Measurements from ENCODE around the gene SFT2D2. TPM values are rescaled to one million over a fixed set of nuclear protein-coding genes. Genes with fewer than 3 reads are reported as not detected.
"Not testable (repeated sequence)": the region's sequence is repeated elsewhere in the genome, so short reads cannot be mapped to it uniquely, and the experiment has no call there.

Gene SFT2D2
- total RNA-seq, 4 donors from 2014 or later = 42.5 to 77.9 (median 58.4) TPM

DNA sequence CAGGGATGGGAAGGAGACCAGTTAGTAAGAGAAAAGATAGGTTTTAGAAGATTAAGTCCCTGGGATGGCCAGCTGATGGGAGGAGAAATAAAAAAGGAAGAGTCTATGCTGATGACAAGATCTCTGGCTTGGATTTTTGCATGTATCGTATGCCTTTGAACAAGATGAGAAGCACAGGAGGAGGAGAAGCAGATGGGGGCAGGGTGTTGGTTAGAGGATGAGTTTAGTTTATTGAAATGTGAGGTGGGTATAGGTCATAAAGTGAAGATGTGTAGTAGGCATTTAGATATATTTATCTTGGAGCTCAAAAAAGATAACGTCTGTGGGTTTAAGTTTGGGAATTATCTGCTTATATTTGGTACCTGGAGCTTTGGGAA, 45.7 kb upstream of the SFT2D2 start:
- no peaks in the 10 kb centered on the region for H3K36me3 ChIP-seq
- peak overlapping the region; percentile 71 for H3K4me3 ChIP-seq
- TF ChIP-seq CTCF (IDR thresholded peaks at IDR 0.05) (no peak), POLR2AphosphoS5 (IDR thresholded peaks at IDR 0.05) (no peak), POLR2A (IDR thresholded peaks at IDR 0.05) (no peak), EP300 (IDR thresholded peaks at IDR 0.05) (no peak)
- H3K27ac ChIP-seq = peak overlapping the region; percentile 91
- peaks cover 22% of the 10 kb centered on the region for H3K4me1 ChIP-seq
- H3K9me3 ChIP-seq = no peaks in the 10 kb centered on the region
- H3K27me3 ChIP-seq = no peaks in the 10 kb centered on the region
- no peak for DNase-seq (ENCODE audit: low spot score in 2 of 2)
- 23% methylated on average over 2 of the region's 2 CpGs for WGBS

- not testable (repeated sequence) for H3K9me3 ChIP-seq; H3K36me3 ChIP-seq; H3K27me3 ChIP-seq; H3K27ac ChIP-seq; DNase-seq (ENCODE audit: low spot score in 2 of 2); H3K4me3 ChIP-seq
- peaks cover 22% of the 10 kb centered on the region for H3K4me1 ChIP-seq
- WGBS = 95% methylated on average over 15 of the region's 15 CpGs
These were observed 44.6 kb upstream of the SFT2D2 start for GRCh38 chr1:168181063-168181720.

DNA sequence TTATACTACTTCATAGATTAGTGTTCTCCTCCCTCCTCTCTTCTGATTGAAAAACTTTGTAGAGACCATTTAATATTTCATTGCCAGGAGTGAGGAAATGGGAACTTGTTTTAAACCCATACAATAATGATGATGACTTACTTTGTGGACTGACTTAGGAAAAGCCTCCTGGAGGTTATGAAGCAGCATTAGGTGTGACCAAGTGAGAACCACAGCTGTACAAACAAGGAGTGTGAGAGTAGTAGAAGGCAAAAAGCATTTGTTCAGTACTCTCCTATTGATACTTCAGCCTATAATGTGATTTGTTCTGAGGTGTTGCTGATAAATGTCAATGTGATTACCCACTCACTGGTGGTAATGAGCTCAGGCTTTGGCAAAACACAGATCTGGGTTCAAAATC, 38.6 kb upstream of the SFT2D2 start:
- H3K9me3 ChIP-seq = no peaks in the 10 kb centered on the region
- no peak for TF ChIP-seq POLR2AphosphoS5 (IDR thresholded peaks at IDR 0.05)
- TF ChIP-seq CTCF (IDR thresholded peaks at IDR 0.05) = no peak
- TF ChIP-seq POLR2A (IDR thresholded peaks at IDR 0.05) = no peak
- no peak for TF ChIP-seq EP300 (IDR thresholded peaks at IDR 0.05)
- H3K27me3 ChIP-seq = no peaks in the 10 kb centered on the region
- peaks cover 26% of the 10 kb centered on the region for H3K36me3 ChIP-seq
- no peak overlapping the region for H3K4me3 ChIP-seq
- no peak for DNase-seq (ENCODE audit: low spot score in 2 of 2)
- H3K4me1 ChIP-seq = no peaks in the 10 kb centered on the region
- H3K27ac ChIP-seq = no peak overlapping the region

- 70% methylated on average over 2 of the region's 2 CpGs for WGBS
These were observed 35.4 kb upstream of the SFT2D2 start for GRCh38 chr1:168190403-168190802.

DNA sequence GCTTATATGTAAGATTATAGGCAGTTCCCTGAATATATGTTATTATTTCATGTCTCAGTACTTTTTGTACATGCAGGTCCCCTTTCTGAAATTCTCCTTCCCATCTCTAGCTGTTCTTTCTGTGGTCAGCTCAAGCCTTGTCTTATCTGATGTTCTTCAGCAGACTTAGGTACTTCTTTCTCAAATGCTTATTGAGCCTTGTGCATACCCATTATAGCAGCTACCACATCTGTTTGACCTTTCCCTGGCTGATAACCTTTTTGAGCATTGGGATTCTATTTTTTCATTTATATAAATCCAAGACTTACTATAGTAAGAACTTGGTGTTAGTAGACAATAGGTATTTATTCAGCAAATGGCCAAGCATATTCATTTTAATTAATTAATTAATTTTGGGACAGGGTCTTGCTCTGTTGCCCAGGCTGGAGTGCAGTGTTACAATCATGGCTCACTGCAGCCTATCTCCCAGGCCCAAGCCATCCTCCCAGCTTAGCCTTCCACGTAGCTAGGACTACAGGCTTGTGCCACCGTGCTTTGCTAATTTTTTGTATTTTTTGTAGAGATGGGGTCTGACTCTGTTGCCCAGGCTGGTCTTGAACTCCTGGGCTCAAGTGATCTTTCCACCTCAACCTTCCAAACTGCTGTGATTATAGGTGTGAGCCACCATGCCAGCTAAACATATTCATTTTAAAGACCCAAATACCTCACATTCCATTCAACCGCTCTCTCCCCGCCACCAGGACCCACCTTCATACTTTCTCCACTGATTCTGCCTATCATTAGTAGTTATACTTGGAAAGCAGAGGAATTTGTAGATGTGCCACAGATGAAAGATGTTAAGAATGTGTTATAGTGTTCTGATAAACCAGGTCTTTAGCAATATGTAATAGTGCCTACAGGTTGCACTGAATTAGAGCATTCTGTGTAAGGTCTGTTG, 30.3 kb upstream of the SFT2D2 start:
- H3K27ac ChIP-seq = no peak overlapping the region
- H3K4me1 ChIP-seq = no peaks in the 10 kb centered on the region
- H3K27me3 ChIP-seq = no peaks in the 10 kb centered on the region
- no peak for TF ChIP-seq EP300 (IDR thresholded peaks at IDR 0.05)
- TF ChIP-seq POLR2A (IDR thresholded peaks at IDR 0.05) = no peak
- no peak for TF ChIP-seq POLR2AphosphoS5 (IDR thresholded peaks at IDR 0.05)
- TF ChIP-seq CTCF (IDR thresholded peaks at IDR 0.05) = no peak
- no peaks in the 10 kb centered on the region for H3K9me3 ChIP-seq
- no peak overlapping the region for H3K4me3 ChIP-seq
- peaks cover 63% of the 10 kb centered on the region for H3K36me3 ChIP-seq
- whole genome bisulfite sequencing = 98% methylated on average over 4 of the region's 4 CpGs
- DNase-seq (ENCODE audit: low spot score in 2 of 2) = no peak

More at GRCh38 chr1:168190403-168190802, 35.4 kb upstream of the SFT2D2 start:
- Histone ChIP-seq H3K27ac (no peak overlapping the region), H3K36me3 (peaks cover 37% of the 10 kb centered on the region), H3K9me3 (no peaks in the 10 kb centered on the region), H3K4me3 (no peak overlapping the region), H3K27me3 (no peaks in the 10 kb centered on the region), H3K4me1 (no peaks in the 10 kb centered on the region)
- TF ChIP-seq POLR2A (IDR thresholded peaks at IDR 0.05) (no peak), EP300 (IDR thresholded peaks at IDR 0.05) (no peak), CTCF (IDR thresholded peaks at IDR 0.05) (no peak)
- DNase-seq (ENCODE audit: low spot score in 2 of 2) = no peak

Data from suprapubic skin (tissue), 4 donors.